Brain microvascular endothelial cell (primary cell): ENCODE data around the gene C18orf54.

Experiments
- DNase-seq: peaks from one replicate; pipeline ENCODE4 v3.0.0-alpha.2; 2020
- H3K27ac ChIP-seq: fragments of 250-450 bp; sonication (Bioruptor Pico); 2 replicates; pipeline ENCODE4 v1.5.1; 2020; ENCODE audit warnings: mild to moderate bottlenecking, moderate library complexity
- H3K27me3 ChIP-seq: fragments of 250-450 bp; sonication (Bioruptor Pico); replicated peaks from 2 replicates; pipeline ENCODE4 v1.5.1; 2020; ENCODE audit warnings: mild to moderate bottlenecking
- H3K36me3 ChIP-seq: fragments of 250-450 bp; sonication (Bioruptor Pico); replicated peaks from 2 replicates; pipeline ENCODE4 v1.5.1; 2020; ENCODE audit warnings: mild to moderate bottlenecking
- H3K4me3 ChIP-seq: 2 replicates; pipeline ENCODE4 v1.5.1; 2011; ENCODE audit warnings: low read depth, mild to moderate bottlenecking, control low read depth, low read length, moderate library complexity
- CTCF ChIP-seq: IDR thresholded peaks from 2 replicates; pipeline ENCODE4 v1.5.1; 2011; ENCODE audit warnings: low read depth, mild to moderate bottlenecking, moderate library complexity, low read length, control low read depth, inconsistent platforms; ENCODE audit errors: missing control alignments
- in situ Hi-C: cut with HindIII; loops from 2 replicates; pipeline ENCODE4 v1.10.0; 2017; ENCODE audit warnings: low sequenced_read_pairs, low pct_ligation_motif_present

The C18orf54 gene

GRCh38 chr18:54389143-54389505 is 31.4 kb downstream of the C18orf54 start:
- no peaks in the 10 kb centered on the region for H3K36me3 ChIP-seq
- H3K4me3 ChIP-seq: no peak overlapping the region
- no peak for DNase-seq
- no peak for TF ChIP-seq CTCF
- H3K27me3 ChIP-seq: no peaks in the 10 kb centered on the region
- in situ Hi-C loops: no loop called here
- H3K27ac ChIP-seq: no peak overlapping the region

- no peaks in the 10 kb centered on the region for H3K27me3 ChIP-seq
- no peak for DNase-seq
- in situ Hi-C loops: no loop called here
- no peak overlapping the region for H3K27ac ChIP-seq
- H3K36me3 ChIP-seq: no peaks in the 10 kb centered on the region
- H3K4me3 ChIP-seq: no peak overlapping the region
- TF ChIP-seq CTCF: no peak
These were observed 33.1 kb downstream of the C18orf54 start for GRCh38 chr18:54390838-54391237.

- TF ChIP-seq CTCF: peak; percentile 65
- in situ Hi-C loops: no loop called here
- Histone ChIP-seq H3K27ac (no peak overlapping the region), H3K36me3 (no peaks in the 10 kb centered on the region), H3K4me3 (no peak overlapping the region), H3K27me3 (no peaks in the 10 kb centered on the region)
- DNase-seq: peak; percentile 28
These were observed 34.9 kb downstream of the C18orf54 start for GRCh38 chr18:54392543-54393023.

- no peak for DNase-seq
- TF ChIP-seq CTCF: no peak
- Histone ChIP-seq H3K4me3 (no peak overlapping the region), H3K27me3 (no peaks in the 10 kb centered on the region), H3K27ac (no peak overlapping the region), H3K36me3 (no peaks in the 10 kb centered on the region)
- in situ Hi-C loops: no loop called here
These were observed 36.1 kb downstream of the C18orf54 start for GRCh38 chr18:54393648-54394294.

GRCh38 chr18:54396760-54397159 is 39.1 kb downstream of the C18orf54 start:
- Histone ChIP-seq H3K36me3 (no peaks in the 10 kb centered on the region), H3K27ac (no peak overlapping the region), H3K4me3 (no peak overlapping the region), H3K27me3 (no peaks in the 10 kb centered on the region)
- DNase-seq: no peak
- no peak for TF ChIP-seq CTCF
- in situ Hi-C loops: no loop called here

GRCh38 chr18:54405290-54405689 is 47.6 kb downstream of the C18orf54 start:
- no peak for TF ChIP-seq CTCF
- H3K36me3 ChIP-seq: no peaks in the 10 kb centered on the region
- in situ Hi-C loops: no loop called here

More at GRCh38 chr18:54405290-54405689, 47.6 kb downstream of the C18orf54 start:
- no peak overlapping the region for H3K4me3 ChIP-seq
- H3K27me3 ChIP-seq: no peaks in the 10 kb centered on the region
- no peak for DNase-seq
- no peak overlapping the region for H3K27ac ChIP-seq
